Tibial artery (tissue), 4 donors: ENCODE measurements around the gene XRCC6.
A peak's percentile ranks its signal among the peaks of the same experiment; 100 is the strongest.
"Not testable (repeated sequence)": the region's sequence is repeated elsewhere in the genome, so short reads cannot be mapped to it uniquely, and the experiment has no call there.

Experiments
- DNase-seq, 2 donors: peaks; one replicate each; pipeline ENCODE4 v3.0.0-alpha.2; 2019
- H3K27ac ChIP-seq, 2 donors: fragments of 200-600 bp; sonication (generic) in 1 of 2; 1 replicate in 1 of 2; 2 replicates in 1 of 2; pipeline ENCODE4 v1.5.1; 2018 to 2019; ENCODE audit warnings: mild to moderate bottlenecking in 1 of 2
- H3K27me3 ChIP-seq, 2 donors: fragments of 200-600 bp; sonication (generic) in 1 of 2; one replicate each; pipeline versions ENCODE4 v1.5.1 to v1.6.0; 2016 to 2019
- H3K36me3 ChIP-seq, 3 donors: fragments of 200-600 bp; sonication (generic) in 2 of 3; one replicate each; pipeline ENCODE4 v1.5.1; 2016 to 2019; ENCODE audit warnings: mild to moderate bottlenecking in 2 of 3
- H3K4me1 ChIP-seq, 4 donors: fragments of 200-600 bp; sonication (generic) in 2 of 4; 1 replicate in 3 of 4; 2 replicates in 1 of 4; pipeline ENCODE4 v1.5.1; 2016 to 2019
- H3K4me3 ChIP-seq, 2 donors: fragments of 200-600 bp; sonication (generic) in 1 of 2; 1 replicate in 1 of 2; 2 replicates in 1 of 2; pipeline ENCODE4 v1.5.1; 2018 to 2019; ENCODE audit warnings: mild to moderate bottlenecking in 2 of 2
- H3K9me3 ChIP-seq, 3 donors: fragments of 200-600 bp; sonication (generic) in 1 of 3; one replicate each; pipeline ENCODE4 v1.5.1; 2016 to 2019
- CTCF ChIP-seq, 2 experiments: fragments of 200-600 bp in 1 of 2; fragments of 450-650 bp in 1 of 2; IDR thresholded peaks; one replicate each; pipeline ENCODE4 v1.5.1; 2017 to 2019; ENCODE audit warnings: antibody characterized with exemption in 2 of 2, mild to moderate bottlenecking in 1 of 2, moderate library complexity in 1 of 2
- intact Hi-C: fragments of 100-400 bp; cut with DNase I; formaldehyde crosslinking; loops from one replicate; pipeline ENCODE4 v1.15.0; 2023; ENCODE audit warnings: low total_unique reads

Gene XRCC6

GRCh38 chr22:41683052-41683451 is 62.0 kb downstream of the XRCC6 start:
- H3K4me3 ChIP-seq = peak overlapping the region; percentile 55 to 58
- intact Hi-C loops = no loop called here
- TF ChIP-seq CTCF (IDR thresholded peaks at IDR 0.05) = no peak
- peak overlapping the region; percentile 76 to 78 for H3K27ac ChIP-seq
- peaks cover 24 to 27% (median 25%) of the 10 kb centered on the region in 3 donors for H3K36me3 ChIP-seq
- H3K4me1 ChIP-seq = peaks cover 0 to 18% (median 10%) of the 10 kb centered on the region in 4 donors
- no peaks in the 10 kb centered on the region for H3K27me3 ChIP-seq
- no peaks in the 10 kb centered on the region for H3K9me3 ChIP-seq
- DNase-seq = peak in 1 of 2 donors; percentile 38

- TF ChIP-seq CTCF (IDR thresholded peaks at IDR 0.05) = no peak
- Histone ChIP-seq H3K9me3 (no peaks in the 10 kb centered on the region), H3K4me1 (peaks cover 0 to 19% (median 10%) of the 10 kb centered on the region in 4 donors), H3K4me3 (no peak overlapping the region), H3K36me3 (peaks cover 18 to 21% (median 20%) of the 10 kb centered on the region in 3 donors), H3K27me3 (no peaks in the 10 kb centered on the region), H3K27ac (no peak overlapping the region)
- DNase-seq = no peak
- intact Hi-C loops = no loop called here
Observed at GRCh38 chr22:41683616-41684015, 62.5 kb downstream of the XRCC6 start.

- H3K4me3 ChIP-seq = no peak overlapping the region
- intact Hi-C loops = no loop called here
- no peak for DNase-seq
- no peak for TF ChIP-seq CTCF (IDR thresholded peaks at IDR 0.05)
- no peaks in the 10 kb centered on the region for H3K27me3 ChIP-seq
- peaks cover 12 to 15% (median 14%) of the 10 kb centered on the region in 3 donors for H3K36me3 ChIP-seq
- H3K9me3 ChIP-seq = no peaks in the 10 kb centered on the region
- H3K4me1 ChIP-seq = peaks cover 0 to 19% (median 11%) of the 10 kb centered on the region in 4 donors
- no peak overlapping the region for H3K27ac ChIP-seq
Observed at GRCh38 chr22:41684194-41684593, 63.1 kb downstream of the XRCC6 start.

GRCh38 chr22:41686890-41687289 is 65.8 kb downstream of the XRCC6 start:
- DNase-seq, H3K9me3 ChIP-seq, H3K4me3 ChIP-seq, H3K27ac ChIP-seq, H3K27me3 ChIP-seq, H3K36me3 ChIP-seq, intact Hi-C loops: not testable (repeated sequence)
- H3K4me1 ChIP-seq = peaks cover 0 to 27% (median 14%) of the 10 kb centered on the region in 4 donors

- H3K4me1 ChIP-seq = peaks cover 0 to 27% (median 11%) of the 10 kb centered on the region in 4 donors
- H3K9me3 ChIP-seq = no peaks in the 10 kb centered on the region
- H3K27me3 ChIP-seq = no peaks in the 10 kb centered on the region
- peak overlapping the region; percentile 91 to 96 for H3K27ac ChIP-seq
- intact Hi-C loops = no loop called here
- H3K36me3 ChIP-seq = no peaks in the 10 kb centered on the region
- no peak for TF ChIP-seq CTCF (IDR thresholded peaks at IDR 0.05)
- H3K4me3 ChIP-seq = peak overlapping the region; percentile 89 to 94
- peak in 1 of 2 donors; percentile 30 for DNase-seq
Observed at GRCh38 chr22:41687901-41688364, 66.8 kb downstream of the XRCC6 start.

GRCh38 chr22:41688365-41689211 is 67.5 kb downstream of the XRCC6 start, which contains the start of gene SNU13:
Gene SNU13 (minus strand): TSS chr22:41688867. CDS start chr22:41688796, 71 bp downstream.
- H3K36me3 ChIP-seq = peaks cover 0 to 5% (median 4%) of the 10 kb centered on the region in 3 donors
- H3K4me3 ChIP-seq = peak within 1 kb of the TSS; percentile 89 to 94
- DNase-seq = peak; percentile 91 to 95
- H3K4me1 ChIP-seq = peaks cover 0 to 27% (median 10%) of the 10 kb centered on the region in 4 donors
- no peaks in the 10 kb centered on the region for H3K27me3 ChIP-seq
- peak within 1 kb of the TSS; percentile 91 to 96 for H3K27ac ChIP-seq
- no peaks in the 10 kb centered on the region for H3K9me3 ChIP-seq
- TF ChIP-seq CTCF (IDR thresholded peaks at IDR 0.05) = peak in 1 of 2 experiments; percentile 21
- intact Hi-C loops = no loop called here
